ENCODE data around the gene FKBP14.
A peak's percentile ranks its signal among the peaks of the same experiment; 100 is the strongest.

FKBP14 gene

DNA sequence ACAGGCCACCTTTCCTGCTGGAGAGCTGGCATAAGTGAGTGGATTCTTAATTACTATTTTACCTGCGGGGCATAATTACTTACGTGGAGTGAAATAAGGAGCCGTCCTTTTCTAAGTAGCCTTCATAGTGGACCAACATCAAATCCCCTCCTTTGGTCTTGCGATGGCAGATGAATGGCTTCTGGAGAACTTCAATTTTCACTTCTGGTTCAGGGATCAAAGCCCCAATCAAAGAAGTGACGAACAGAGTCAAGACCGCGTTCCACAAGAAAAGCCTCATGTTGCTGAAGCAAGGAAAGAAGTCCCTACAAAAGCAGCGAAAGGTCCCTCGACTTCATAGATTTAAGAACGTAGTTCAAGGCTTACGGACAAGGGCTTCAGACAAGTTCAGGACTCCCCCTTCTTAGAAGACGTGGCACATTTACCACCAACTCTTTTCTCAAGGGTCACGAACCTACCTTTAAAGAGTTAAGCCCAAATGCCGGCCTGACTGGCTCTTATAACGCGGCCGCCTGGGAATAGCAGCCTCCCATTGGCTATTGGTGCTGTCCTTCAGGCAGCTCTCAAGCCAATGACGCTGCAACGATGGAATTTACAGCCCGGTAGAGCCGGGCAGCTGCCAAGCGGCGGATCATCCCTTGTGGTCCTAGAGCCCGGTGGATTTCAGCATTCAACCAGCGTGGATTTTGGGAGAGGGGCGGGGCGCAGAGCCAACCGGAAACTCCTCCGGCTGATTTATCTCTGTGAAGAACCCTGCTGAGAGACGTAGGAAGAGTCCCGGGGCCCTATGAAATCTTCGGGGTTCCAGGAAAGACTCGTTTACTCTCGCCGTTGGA is at the start of gene FKBP14:
FKBP14 (minus strand) TSS at position 474 of the 836 bp plus-strand sequence; CDS start at position 280, 194 bp downstream.
- ATAC-seq (peak; percentile 90), DNase-seq (peak; percentile 91)

DNA sequence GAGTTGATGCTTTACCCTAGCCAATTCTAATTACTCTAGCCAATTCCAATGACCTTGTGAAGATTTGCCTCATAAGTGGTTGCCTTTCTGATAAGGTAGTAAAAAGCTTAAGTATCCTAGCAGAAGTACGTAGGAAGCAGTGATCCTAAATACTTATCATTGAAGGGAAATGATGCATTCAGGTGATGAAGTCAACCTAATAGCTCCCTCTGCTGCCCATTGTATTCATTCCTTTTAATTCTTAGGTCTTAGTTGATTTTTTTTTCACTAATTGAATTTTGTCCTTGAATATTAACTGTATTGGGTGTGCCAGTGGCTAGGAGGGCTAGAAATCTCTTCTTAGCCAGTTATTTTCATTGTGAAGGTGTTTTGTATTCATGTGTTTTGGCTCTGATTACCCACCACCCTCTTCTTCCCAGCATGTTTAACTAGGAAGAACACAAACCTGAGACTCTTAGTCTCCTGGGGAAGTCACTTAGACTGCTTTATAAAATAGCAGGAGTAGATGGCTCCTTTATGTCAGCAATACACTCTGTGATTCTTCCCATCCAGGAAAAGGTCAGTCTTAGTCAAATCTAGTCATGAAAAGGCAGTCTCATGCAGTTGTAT is 48.0 kb upstream of the FKBP14 start:
- DNase-seq = no peak

DNA sequence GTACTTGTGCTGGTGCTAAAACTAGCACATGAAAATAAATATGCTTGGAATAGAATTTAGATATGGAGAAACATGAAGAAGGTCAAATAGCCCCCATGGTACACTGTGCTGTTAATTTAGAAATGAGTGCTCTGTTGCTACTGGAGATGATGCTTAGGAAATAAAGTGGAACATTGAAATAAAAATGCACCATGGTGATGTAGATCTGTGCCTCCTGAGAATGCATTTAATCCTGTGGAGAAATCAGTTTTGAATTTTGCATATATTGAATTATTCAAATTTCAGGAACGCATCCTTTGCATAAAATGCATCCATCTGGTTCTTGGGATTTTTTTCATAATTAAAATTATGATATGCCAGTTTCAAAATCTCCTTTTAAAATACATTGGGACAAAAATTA is 46.2 kb upstream of the FKBP14 start:
- DNase-seq (no peak), ATAC-seq (no peak)

More for the DNA sequence above, 48.0 kb upstream of the FKBP14 start:
- no peak for ATAC-seq

- DNase-seq = no peak
- ATAC-seq = no peak
These were observed 43.5 kb upstream of the FKBP14 start for GRCh38 chr7:30070052-30070451.

DNA sequence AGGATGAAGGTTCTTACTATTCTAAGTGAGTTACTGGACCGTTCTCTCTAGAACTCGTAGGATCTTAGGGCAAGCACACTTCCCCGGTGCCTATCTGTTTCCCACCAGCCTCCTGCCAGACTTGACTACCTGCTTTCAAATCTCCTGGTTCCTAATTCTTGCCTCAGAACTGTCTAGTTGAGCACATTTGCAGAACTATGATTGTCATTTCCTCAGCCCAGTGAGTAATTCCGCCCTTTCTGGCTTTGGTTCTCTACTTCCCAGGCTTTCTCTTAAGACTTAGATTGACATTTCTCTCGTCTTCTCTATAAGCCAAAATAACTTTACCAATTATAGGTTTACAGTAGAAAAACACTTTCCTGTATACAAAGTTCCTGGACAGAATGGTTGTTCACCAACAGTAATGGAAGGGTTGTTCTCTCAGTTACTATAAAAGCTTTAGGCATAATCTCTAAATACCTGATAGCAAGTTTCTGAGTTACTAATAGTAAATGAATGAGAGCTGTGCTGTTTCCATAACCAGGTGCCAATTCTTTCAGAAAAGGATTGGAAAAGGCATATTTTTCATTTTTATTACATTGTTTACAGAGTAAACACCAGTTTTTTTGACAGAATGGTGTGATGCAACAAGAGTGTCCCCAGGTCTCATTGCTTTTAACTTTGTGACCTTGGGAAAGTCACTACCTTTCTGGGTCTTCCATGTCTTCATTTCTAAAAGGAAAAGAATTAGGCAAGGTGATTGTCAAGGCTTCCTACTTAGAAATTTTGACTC is 42.8 kb upstream of the FKBP14 start:
- ATAC-seq = no peak
- no peak for DNase-seq

- ATAC-seq (no peak), DNase-seq (no peak)
These were observed 41.6 kb upstream of the FKBP14 start for GRCh38 chr7:30068117-30068516.

- DNase-seq (no peak), ATAC-seq (no peak)
These were observed 40.2 kb upstream of the FKBP14 start for GRCh38 chr7:30066687-30067086.

- DNase-seq (no peak), ATAC-seq (no peak)
These were observed 39.2 kb upstream of the FKBP14 start for GRCh38 chr7:30065746-30066145.

GRCh38 chr7:30062587-30062986 is 36.1 kb upstream of the FKBP14 start:
- DNase-seq (no peak), ATAC-seq (no peak)

- ATAC-seq (peak; percentile 68), DNase-seq (peak; percentile 21)
These were observed 35.3 kb upstream of the FKBP14 start for GRCh38 chr7:30061786-30062185.

DNA sequence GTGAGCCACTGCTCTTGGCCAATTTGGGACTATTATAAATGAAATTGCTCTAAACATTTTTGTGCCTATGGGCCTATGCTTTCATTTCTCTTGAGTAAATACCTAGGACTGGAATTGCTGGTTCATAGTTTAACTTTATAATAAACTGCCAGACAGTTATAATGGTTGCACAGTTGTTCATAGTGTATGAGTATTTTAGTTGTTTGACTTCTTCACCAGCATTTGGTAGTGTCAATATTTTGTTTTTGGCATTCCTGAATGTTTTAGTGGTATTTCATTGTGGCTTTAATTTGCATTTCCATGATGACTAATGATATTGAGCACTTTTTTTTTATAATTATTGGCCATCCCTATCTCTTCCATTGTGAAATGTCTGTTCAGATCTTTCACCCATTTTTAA is 31.2 kb upstream of the FKBP14 start:
- DNase-seq = no peak
- no peak for ATAC-seq

DNA sequence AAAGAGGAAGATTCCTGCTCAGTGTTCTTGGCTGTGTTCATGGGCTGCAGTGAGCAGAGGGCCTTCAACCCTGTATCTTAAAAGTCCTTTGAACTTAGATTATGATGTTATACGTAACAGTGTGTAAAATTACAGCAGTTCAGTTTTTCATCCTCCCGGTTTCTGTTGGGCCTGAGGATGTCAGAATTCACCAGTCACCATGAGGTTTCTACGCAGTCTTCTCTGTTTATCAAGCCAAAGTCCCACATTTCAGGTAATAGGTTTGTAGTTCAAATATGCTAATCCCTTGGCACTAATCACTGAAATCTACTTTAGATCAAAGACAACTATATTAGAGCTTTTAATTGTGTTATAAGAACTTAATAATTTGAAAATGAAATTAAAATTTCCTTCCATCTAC is 26.6 kb upstream of the FKBP14 start:
- DNase-seq (no peak), ATAC-seq (no peak)

DNA sequence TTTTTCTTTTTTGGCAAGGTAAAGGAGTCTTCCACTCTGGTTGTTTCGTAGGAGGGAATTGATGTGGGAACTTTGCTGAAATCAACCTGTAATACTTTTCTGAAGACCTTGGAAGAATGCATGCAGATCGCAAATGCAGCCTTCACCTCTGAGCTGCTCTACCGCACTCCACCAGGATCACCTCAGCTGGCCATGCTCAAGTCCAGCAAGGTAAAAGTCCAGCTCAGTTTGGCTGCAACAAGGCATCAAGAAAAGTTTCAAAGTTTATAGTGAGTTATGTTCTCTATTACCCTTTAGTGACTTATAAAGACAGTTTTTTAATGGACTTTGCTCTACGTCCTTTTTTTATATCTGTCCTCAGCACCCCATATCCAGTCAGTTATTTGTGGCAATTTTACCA is 22.7 kb upstream of the FKBP14 start:
- DNase-seq (no peak), ATAC-seq (no peak)

DNA sequence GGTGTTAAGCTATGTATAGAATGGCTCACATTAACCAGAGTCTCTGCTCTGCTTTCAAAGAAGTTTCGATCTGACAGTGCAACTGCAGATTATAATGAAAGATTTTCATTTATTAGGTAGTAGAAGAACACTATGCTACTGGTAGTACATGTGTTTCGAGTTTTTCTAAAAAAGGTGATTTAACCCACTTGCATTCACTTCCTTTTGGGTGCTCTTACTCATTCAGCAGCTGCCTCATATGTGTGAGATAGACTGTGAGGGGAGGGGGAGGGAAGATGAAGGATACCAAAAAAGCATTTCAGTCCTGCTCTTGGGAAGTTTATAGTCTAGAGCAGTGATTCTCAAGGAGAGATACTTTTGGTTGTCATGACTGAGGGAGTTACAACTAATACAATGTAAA is 22.1 kb upstream of the FKBP14 start:
- no peak for DNase-seq
- no peak for ATAC-seq

GRCh38 chr7:30047124-30047523 is 20.6 kb upstream of the FKBP14 start:
- ATAC-seq (no peak), DNase-seq (no peak)

- no peak for DNase-seq
- no peak for ATAC-seq
These were observed 19.7 kb upstream of the FKBP14 start for GRCh38 chr7:30046127-30046770.

DNA sequence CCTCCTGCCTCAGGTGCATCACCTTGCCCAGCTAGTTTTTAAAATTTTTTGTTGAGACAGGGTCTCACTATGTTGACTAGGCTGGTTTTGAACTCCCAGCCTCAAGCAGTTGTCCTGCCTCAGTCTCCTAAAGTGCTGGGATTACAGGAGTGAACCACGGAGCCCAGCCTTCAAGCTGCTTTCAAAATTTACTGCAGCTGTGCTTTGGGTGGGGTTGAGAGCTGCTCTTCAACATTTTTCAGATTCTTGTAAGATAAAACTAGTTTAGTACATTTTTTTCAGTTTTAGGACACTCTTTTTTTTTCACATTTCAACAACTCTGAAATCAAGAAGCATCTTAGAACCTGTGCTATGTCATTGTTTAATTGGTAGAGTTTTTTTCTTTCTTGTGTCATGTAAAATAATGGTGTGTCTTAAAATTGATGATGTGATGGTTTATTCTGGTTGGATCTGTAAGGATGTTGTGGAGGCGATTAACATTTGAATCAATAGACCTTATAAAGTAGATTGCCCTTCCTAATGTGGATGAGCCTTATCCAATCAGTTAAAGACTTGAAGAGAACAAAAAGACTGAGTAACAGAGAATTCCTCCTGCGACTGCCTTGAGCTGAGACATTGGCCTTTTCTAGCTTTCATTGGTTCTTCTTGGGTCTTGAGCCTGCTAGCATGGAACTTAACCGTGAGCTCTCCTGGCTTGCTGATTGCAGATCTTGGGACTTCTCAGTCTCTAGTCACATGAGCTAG is 15.2 kb upstream of the FKBP14 start:
- DNase-seq (no peak), ATAC-seq (no peak)

DNA sequence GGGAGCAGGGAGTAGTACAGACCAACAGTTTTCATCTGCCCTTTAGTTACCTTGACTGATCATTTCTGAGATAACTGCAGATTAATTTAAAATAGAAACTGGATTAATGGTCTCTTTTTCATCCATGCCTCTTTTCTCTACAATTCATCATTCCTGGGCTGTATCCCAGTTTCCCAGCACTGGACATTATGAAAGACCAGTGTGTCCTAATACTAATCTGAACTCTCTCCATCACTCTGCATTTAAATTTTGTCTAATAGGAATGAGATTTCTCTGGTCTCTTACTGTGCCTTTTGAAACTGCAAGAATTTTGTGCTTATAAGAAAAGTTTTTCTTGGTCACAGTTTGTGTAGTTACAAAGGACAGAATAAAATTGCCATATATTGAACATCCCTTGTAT is 14.4 kb upstream of the FKBP14 start:
- ATAC-seq (no peak), DNase-seq (no peak)

GRCh38 chr7:30038196-30038980 is 11.9 kb upstream of the FKBP14 start:
- ATAC-seq = no peak
- DNase-seq = no peak

DNA sequence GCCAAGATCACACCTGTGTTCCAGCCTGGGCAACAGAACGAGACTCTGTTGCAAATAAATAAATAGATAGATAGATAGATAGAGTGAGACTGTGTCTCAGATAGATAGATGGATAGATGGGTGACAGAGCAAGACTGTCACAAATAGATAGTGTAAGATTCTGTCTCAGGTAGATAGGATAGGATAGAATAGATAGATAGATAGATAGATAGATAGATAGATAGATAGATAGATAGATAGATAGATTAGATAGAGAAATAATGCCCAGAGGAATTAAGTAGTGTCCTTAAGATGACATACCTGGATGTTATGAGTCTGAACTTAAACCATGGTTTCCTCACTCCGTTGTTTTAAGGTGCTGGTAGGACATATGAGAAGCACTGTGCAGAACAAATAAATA is 9.7 kb upstream of the FKBP14 start:
- ATAC-seq = no peak
- DNase-seq = no peak

- ATAC-seq (no peak), DNase-seq (no peak)
These were observed 8.0 kb upstream of the FKBP14 start for GRCh38 chr7:30034501-30034900.

Measured in stimulated activated naive CD8-positive, alpha-beta T cell treated with anti-CD3 and anti-CD28 coated beads, Interleukin-15, Interleukin-2, amounts not matched to agents 100 U/mL and 50 U/mL, for 24 hours (primary cell).